ENCODE measurements around the gene MGAT2. TPM values are rescaled to one million over a fixed set of nuclear protein-coding genes. Genes with fewer than 3 reads are reported as not detected.

The MGAT2 gene
- total and polyA plus RNA-seq, 4 donors: 15.2 to 44.2 (median 29.6) TPM

DNA sequence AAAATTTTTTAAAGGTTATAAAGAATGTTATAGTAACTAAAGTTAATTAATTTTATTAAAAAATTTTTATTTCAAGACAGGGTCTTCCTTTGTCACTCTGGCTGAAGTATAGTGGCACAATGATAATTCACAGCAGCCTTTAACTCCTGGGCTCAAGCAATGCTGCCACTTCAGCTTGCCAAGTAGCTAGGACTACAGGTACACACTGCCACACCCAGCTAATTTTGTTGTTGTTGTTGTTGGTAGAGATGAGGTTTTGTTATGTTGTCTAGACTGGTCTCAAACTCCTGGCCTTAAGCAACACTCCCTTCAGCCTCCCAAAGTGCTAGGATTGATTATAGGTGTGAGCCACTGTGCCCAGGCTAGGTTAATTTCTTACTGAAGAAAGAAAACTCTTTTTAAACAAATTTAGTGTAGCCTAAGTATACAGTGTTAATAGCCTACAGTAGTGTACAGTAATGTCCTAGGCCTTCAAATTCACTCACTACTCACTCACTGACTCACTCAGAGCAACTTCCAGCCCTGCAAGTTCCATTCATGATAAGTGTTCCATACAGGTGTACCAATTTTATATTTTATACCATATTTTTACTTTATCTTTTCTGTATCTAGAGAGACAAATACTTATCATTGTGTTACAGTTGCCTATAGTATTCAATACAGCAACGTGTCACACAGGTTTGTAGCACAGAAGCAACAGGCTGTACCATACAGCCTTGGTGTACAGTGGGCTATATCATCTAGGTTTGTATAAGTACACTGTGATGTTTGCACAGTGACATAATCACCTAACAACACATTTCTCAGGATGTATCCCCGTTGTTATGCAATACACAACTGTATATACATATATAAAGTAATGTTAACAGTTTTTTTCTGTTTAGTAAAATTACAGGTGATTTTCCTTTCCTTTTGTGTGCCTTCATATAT is 39.2 kb downstream of the MGAT2 start:
- 75 to 81% methylated on average over 2 of the region's 2 CpGs for WGBS, 2 donors
- no peak for ATAC-seq (ENCODE audit: insufficient read depth, low FRiP score)
- Histone ChIP-seq H3K9me3 (ENCODE audit: control insufficient read depth in 4 of 4, insufficient read depth in 3 of 4, low read length in 3 of 4) (no peaks in the 10 kb centered on the region), H3K27me3 (ENCODE audit: control insufficient read depth in 3 of 3, insufficient read depth in 3 of 3, low read length in 2 of 3) (no peaks in the 10 kb centered on the region), H3K27ac (ENCODE audit: low read depth in 1 of 2, low read length in 1 of 2) (no peak overlapping the region), H3K9ac (ENCODE audit: insufficient read depth in 1 of 2, low read length in 2 of 2) (no peak overlapping the region), H3K36me3 (ENCODE audit: control insufficient read depth in 4 of 4, insufficient read depth in 4 of 4, low read length in 4 of 4) (peaks cover 0 to 5% (median 0%) of the 10 kb centered on the region in 4 donors), H3K4me1 (ENCODE audit: control insufficient read depth in 5 of 5, insufficient read depth in 5 of 5, low read length in 5 of 5) (peaks cover 0 to 2% (median 0%) of the 10 kb centered on the region in 5 donors), H3K4me3 (no peak overlapping the region)
- DNase-seq: no peak
- no peak for TF ChIP-seq CTCF (IDR thresholded peaks at IDR 0.05; ENCODE audit: control extremely low read depth, extremely low read depth)

DNA sequence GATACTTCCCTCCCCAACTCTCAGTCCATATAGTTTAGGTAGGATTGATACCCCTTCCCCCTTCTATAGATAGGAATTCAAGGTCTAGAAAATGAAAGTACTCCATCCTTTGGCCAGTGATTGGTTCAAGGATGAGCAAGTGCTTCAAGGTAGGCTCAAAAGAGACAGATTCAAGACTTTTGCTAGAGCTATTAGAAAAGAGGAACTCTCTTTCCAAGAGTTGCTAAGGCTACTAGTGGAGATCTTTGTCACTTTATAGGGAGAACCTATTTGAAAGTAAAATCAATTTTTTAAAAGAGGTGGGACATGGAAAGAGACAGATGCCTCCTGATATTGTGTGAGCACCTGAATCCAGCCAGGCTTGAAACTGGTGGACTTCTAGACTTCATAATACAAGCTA is 49.9 kb downstream of the MGAT2 start:
- DNase-seq (no peak), ATAC-seq (ENCODE audit: insufficient read depth, low FRiP score) (no peak)
- H3K27me3 ChIP-seq (ENCODE audit: control insufficient read depth in 3 of 3, insufficient read depth in 3 of 3, low read length in 2 of 3): no peaks in the 10 kb centered on the region
- TF ChIP-seq CTCF (IDR thresholded peaks at IDR 0.05; ENCODE audit: control extremely low read depth, extremely low read depth): no peak
- no peak overlapping the region for H3K9ac ChIP-seq (ENCODE audit: insufficient read depth in 1 of 2, low read length in 2 of 2)
- H3K9me3 ChIP-seq (ENCODE audit: control insufficient read depth in 4 of 4, insufficient read depth in 3 of 4, low read length in 3 of 4): no peaks in the 10 kb centered on the region
- H3K4me1 ChIP-seq (ENCODE audit: control insufficient read depth in 5 of 5, insufficient read depth in 5 of 5, low read length in 5 of 5): no peaks in the 10 kb centered on the region
- no peak overlapping the region for H3K27ac ChIP-seq (ENCODE audit: low read depth in 1 of 2, low read length in 1 of 2)
- no peak overlapping the region for H3K4me3 ChIP-seq
- H3K36me3 ChIP-seq (ENCODE audit: control insufficient read depth in 4 of 4, insufficient read depth in 4 of 4, low read length in 4 of 4): peaks cover 0 to 5% (median 1%) of the 10 kb centered on the region in 4 donors

Small RNA genes lying within 50 kb of the gene (small RNA-seq; reads per million reads assigned to genes)
- not detected for gene AL139099.3 (ENCODE audit: low replicate concordance)
- gene AL139099.4 (ENCODE audit: low replicate concordance): not detected
- gene RF00019 (ENCODE audit: low replicate concordance): not detected

Other genes with a start within 250 kb of the MGAT2 start
- gene RPS29, start 34.4 kb upstream of the MGAT2 start, total RNA-seq: 1,000 to 10,000 TPM in 1 of 2 donors, 100 to 1,000 TPM in 1; 413 to 1,209 TPM
- 1,000 to 10,000 TPM; 2,302 to 3,240 TPM for gene RPS29, start 34.4 kb upstream of the MGAT2 start, polyA plus RNA-seq
- 10 to 100 TPM in 1 of 2 donors, 1 to 10 TPM in 1; 6.9 to 11.9 TPM for gene LRR1, start 21.9 kb upstream of the MGAT2 start, total RNA-seq
- gene LRR1, start 21.9 kb upstream of the MGAT2 start, polyA plus RNA-seq: 1 to 10 TPM; 5.7 to 8.3 TPM
- 100 to 1,000 TPM; 117 to 158 TPM for gene RPL36AL, start 173 bp upstream of the MGAT2 start, total RNA-seq
- gene RPL36AL, start 173 bp upstream of the MGAT2 start, polyA plus RNA-seq: 100 to 1,000 TPM; 343 to 729 TPM
- gene DNAAF2, start 14.4 kb downstream of the MGAT2 start, total RNA-seq: 10 to 100 TPM; 11.7 to 12.3 TPM
- 1 to 10 TPM; 4.4 to 8.2 TPM for gene DNAAF2, start 14.4 kb downstream of the MGAT2 start, polyA plus RNA-seq
- 10 to 100 TPM in 1 of 2 donors, 1 to 10 TPM in 1; 2.8 to 15.6 TPM for gene POLE2, start 67.4 kb downstream of the MGAT2 start, total RNA-seq
- gene POLE2, start 67.4 kb downstream of the MGAT2 start, polyA plus RNA-seq: 1 to 10 TPM; 2.2 to 4.6 TPM
- 10 to 100 TPM in 1 of 2 donors, 1 to 10 TPM in 1; 5.9 to 10.0 TPM for gene KLHDC1, start 72.3 kb downstream of the MGAT2 start, total RNA-seq
- 1 to 10 TPM in 1 of 2 donors, under 1 TPM in 1; 0.65 to 3.7 TPM for gene KLHDC1, start 72.3 kb downstream of the MGAT2 start, polyA plus RNA-seq
- gene KLHDC2, start 147.4 kb downstream of the MGAT2 start, total RNA-seq: 100 to 1,000 TPM in 1 of 2 donors, 10 to 100 TPM in 1; 40.1 to 163 TPM
- 10 to 100 TPM; 27.4 to 33.9 TPM for gene KLHDC2, start 147.4 kb downstream of the MGAT2 start, polyA plus RNA-seq
- 100 to 1,000 TPM in 1 of 2 donors, 10 to 100 TPM in 1; 48.8 to 145 TPM for gene NEMF, start 232.0 kb downstream of the MGAT2 start, total RNA-seq
- 10 to 100 TPM; 19.7 to 33.1 TPM for gene NEMF, start 232.0 kb downstream of the MGAT2 start, polyA plus RNA-seq

Measured in lung (tissue), 13 donors.